GM23338 (cell line): ENCODE measurements around the gene UNC45A. TPM values are rescaled to one million over a fixed set of nuclear protein-coding genes. Genes with fewer than 3 reads are reported as not detected.

ENCODE experiments used
- ATAC-seq: fragments of 200-7000 bp; cut with Tn5 transposase; 3 replicates; pipeline ENCODE4 v1.9.1; 2020
- DNase-seq: peaks from one replicate; pipeline ENCODE4 v3.0.0-alpha.2; 2015; ENCODE audit warnings: low spot score
- H2AFZ ChIP-seq: fragments of 200-600 bp; sonication (generic); 2 replicates; pipeline ENCODE4 v1.8.0; 2016; ENCODE audit warnings: antibody characterized with exemption, mild to moderate bottlenecking, moderate library complexity
- H3F3A ChIP-seq: fragments of 200-600 bp; sonication (generic); replicated peaks from 2 replicates; pipeline ENCODE4 v1.8.0; 2017; ENCODE audit warnings: antibody characterized with exemption, mixed run types, low read depth
- H3K27ac ChIP-seq: fragments of 200-600 bp; sonication (generic); 2 replicates; pipeline ENCODE4 v1.6.1; 2016; ENCODE audit warnings: low read depth
- H3K27me3 ChIP-seq: fragments of 200-600 bp; sonication (generic); 2 replicates; pipeline ENCODE4 v1.8.0; 2016; ENCODE audit warnings: mild to moderate bottlenecking, mixed run types, moderate library complexity; ENCODE audit not compliant: insufficient read depth
- H3K36me3 ChIP-seq: fragments of 200-600 bp; sonication (generic); 2 replicates; pipeline ENCODE4 v1.8.0; 2016; ENCODE audit warnings: mild to moderate bottlenecking; ENCODE audit not compliant: insufficient read depth
- H3K4me1 ChIP-seq: fragments of 200-600 bp; sonication (generic); 2 replicates; pipeline ENCODE4 v1.8.0; 2016; ENCODE audit warnings: mild to moderate bottlenecking, moderate library complexity; ENCODE audit not compliant: insufficient read depth
- H3K4me2 ChIP-seq: fragments of 200-600 bp; sonication (generic); 2 replicates; pipeline ENCODE4 v1.7.1; 2017; ENCODE audit warnings: mixed run types
- H3K4me3 ChIP-seq: fragments of 200-600 bp; sonication (generic); 2 replicates; pipeline ENCODE4 v1.6.1; 2016; ENCODE audit warnings: mixed run types
- H3K79me2 ChIP-seq: fragments of 200-600 bp; sonication (generic); replicated peaks from 2 replicates; pipeline ENCODE4 v1.8.0; 2017; ENCODE audit warnings: mild to moderate bottlenecking; ENCODE audit not compliant: insufficient read depth
- H3K9me2 ChIP-seq: fragments of 200-600 bp; sonication (generic); 2 replicates; pipeline ENCODE4 v1.8.0; 2017; ENCODE audit not compliant: insufficient read depth
- H4K20me1 ChIP-seq: fragments of 200-600 bp; sonication (generic); replicated peaks from 2 replicates; pipeline ENCODE4 v1.8.0; 2017; ENCODE audit warnings: mild to moderate bottlenecking; ENCODE audit not compliant: insufficient read depth
- H3K27ac Mint-ChIP-seq: 2 replicates; pipeline ENCODE4 v1.8.0; 2020; ENCODE audit warnings: inconsistent platforms, mild to moderate bottlenecking, moderate library complexity, mixed read lengths
- H3K27me3 Mint-ChIP-seq: 3 replicates; pipeline ENCODE4 v1.8.0; 2022; ENCODE audit warnings: low read depth, mild to moderate bottlenecking, moderate library complexity, mixed read lengths, inconsistent platforms; ENCODE audit not compliant: insufficient read depth, poor library complexity
- H3K36me3 Mint-ChIP-seq: 3 replicates; pipeline ENCODE4 v1.8.0; 2021; ENCODE audit warnings: low read depth, mild to moderate bottlenecking, inconsistent platforms, moderate library complexity, mixed read lengths
- H3K4me1 Mint-ChIP-seq: 3 replicates; pipeline ENCODE4 v1.8.0; 2020; ENCODE audit warnings: mild to moderate bottlenecking, inconsistent platforms, mixed read lengths
- H3K4me3 Mint-ChIP-seq: 3 replicates; pipeline ENCODE4 v1.8.0; 2021; ENCODE audit warnings: moderate library complexity, mild to moderate bottlenecking, inconsistent platforms, mixed read lengths
- H3K9me3 Mint-ChIP-seq: 3 replicates; pipeline ENCODE4 v1.8.0; 2020; ENCODE audit warnings: moderate library complexity, mild to moderate bottlenecking, inconsistent platforms, mixed read lengths
- CREB1 ChIP-seq: fragments of 250-450 bp; sonication (Bioruptor Pico); IDR thresholded peaks from 2 replicates; pipeline ENCODE4 v1.5.0; 2020; ENCODE audit warnings: low read depth, mild to moderate bottlenecking, moderate library complexity
- EZH2 ChIP-seq: fragments of 200-600 bp; sonication (generic); IDR thresholded peaks from one replicate; pipeline ENCODE4 v1.8.0; 2017; ENCODE audit warnings: antibody characterized with exemption, mild to moderate bottlenecking, low read depth; ENCODE audit not compliant: unreplicated experiment
- EZH2phosphoT487 ChIP-seq: fragments of 200-600 bp; sonication (generic); IDR thresholded peaks from one replicate; pipeline ENCODE4 v1.8.1; 2018; ENCODE audit warnings: antibody characterized with exemption; ENCODE audit not compliant: unreplicated experiment
- JUNB ChIP-seq: IDR thresholded peaks from one replicate; pipeline ENCODE4 v1.6.1; 2016; ENCODE audit warnings: antibody characterized with exemption; ENCODE audit not compliant: unreplicated experiment
- NANOG ChIP-seq: IDR thresholded peaks from 2 replicates; pipeline ENCODE4 v1.6.1; 2016; ENCODE audit warnings: antibody characterized with exemption, borderline replicate concordance
- STAT1 ChIP-seq: IDR thresholded peaks from one replicate; pipeline ENCODE4 v1.6.1; 2016; ENCODE audit warnings: antibody characterized with exemption; ENCODE audit not compliant: unreplicated experiment
- ZNF114 ChIP-seq: fragments of 250-450 bp; sonication (Bioruptor Pico); IDR thresholded peaks from 2 replicates; pipeline ENCODE4 v1.5.0; 2020; ENCODE audit warnings: mild to moderate bottlenecking, moderate library complexity
- ZNF331 ChIP-seq: fragments of 250-450 bp; sonication (Bioruptor Pico); IDR thresholded peaks from 2 replicates; pipeline ENCODE4 v1.5.0; 2020; ENCODE audit warnings: low read depth, mild to moderate bottlenecking, moderate library complexity
- polyA plus RNA-seq: library from polyadenylated mRNA; unstranded; fragments of >200 nt; fragmentation: Nextera tagmentation; extraction: Ambion mirVana; gene quantifications from 2 replicates; pipeline ENCODE4 v1.2.1, GENCODE V29; 2016
- total RNA-seq: library from RNA; depleted of rRNA; stranded (reverse); fragments of >200 nt; shearing (Covaris generic); gene quantifications from 2 replicates; pipeline ENCODE4 v1.2.3, GENCODE V29; 2014
- TF ChIP-seq, protein P1 (sequence below): IDR thresholded peaks from one replicate; pipeline ENCODE4 v1.6.1; 2018; ENCODE audit warnings: antibody characterized with exemption; ENCODE audit not compliant: unreplicated experiment

The UNC45A gene
- total and polyA plus RNA-seq, 2 experiments from 2014 or later: 40.2 to 86.8 TPM

GRCh38 chr15:90986790-90987507 is 51.9 kb downstream of the UNC45A start:
- H2AFZ ChIP-seq: no peak overlapping the region
- DNase-seq (no peak), ATAC-seq (no peak)
- peaks cover 18% of the 10 kb centered on the region; the same call in 2 of the 3 replicates for H3K4me1 Mint-ChIP-seq
- peak overlapping the region; percentile 18; the same call in 1 of the 2 replicates for H3K27ac ChIP-seq
- no peaks in the 10 kb centered on the region for H3F3A ChIP-seq
- peaks cover 10% of the 10 kb centered on the region; the same call in 1 of the 2 replicates for H3K4me1 ChIP-seq
- no peak overlapping the region for H3K27ac Mint-ChIP-seq
- H3K79me2 ChIP-seq: peaks cover 87% of the 10 kb centered on the region
- H3K4me2 ChIP-seq: no peak overlapping the region
- TF ChIP-seq EZH2 (no peak), ZNF331 (no peak), JUNB (no peak), NANOG (no peak), EZH2phosphoT487 (no peak), CREB1 (CRISPR knock-in tag) (no peak), STAT1 (no peak), ZNF114 (no peak)
- no peak overlapping the region for H3K4me3 ChIP-seq
- H4K20me1 ChIP-seq: peaks cover 52% of the 10 kb centered on the region
- no peaks in the 10 kb centered on the region for H3K9me2 ChIP-seq
- H3K27me3 ChIP-seq: no peaks in the 10 kb centered on the region
- H3K4me3 Mint-ChIP-seq: no peak overlapping the region
- H3K36me3 ChIP-seq: peaks cover 23% of the 10 kb centered on the region
- no peaks in the 10 kb centered on the region for H3K27me3 Mint-ChIP-seq
- H3K9me3 Mint-ChIP-seq: no peaks in the 10 kb centered on the region
- peaks cover 30% of the 10 kb centered on the region for H3K36me3 Mint-ChIP-seq

DNA sequence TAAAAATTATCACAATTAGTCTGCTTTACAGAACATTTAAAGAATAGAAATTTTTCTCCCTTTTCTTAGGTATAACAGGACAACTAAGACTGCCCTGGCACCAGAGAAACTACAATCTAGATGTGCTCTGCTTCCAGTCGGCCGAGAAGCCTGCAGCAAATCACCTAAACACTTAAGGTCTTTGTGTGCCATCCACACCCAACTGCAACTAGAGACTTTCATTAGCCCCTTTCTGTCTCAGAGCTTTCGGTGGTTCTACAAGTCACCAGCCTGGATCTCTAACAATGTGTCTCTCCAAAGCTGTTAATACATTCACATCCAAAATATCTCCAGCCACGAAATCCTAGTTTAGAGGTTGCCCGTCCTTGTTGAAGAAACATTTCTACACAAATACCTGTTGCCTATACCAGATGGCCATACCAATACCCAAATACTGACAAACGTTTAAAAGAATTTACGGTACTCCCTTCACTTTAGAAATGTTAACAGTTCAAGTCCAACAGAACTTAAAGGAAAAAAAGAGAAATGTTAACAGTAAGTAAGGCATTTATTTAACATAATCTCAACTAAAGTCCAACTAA is 52.6 kb downstream of the UNC45A start:
- H3K27me3 ChIP-seq: no peaks in the 10 kb centered on the region
- Mint-ChIP-seq H3K4me1 (peaks cover 22% of the 10 kb centered on the region), H3K9me3 (no peaks in the 10 kb centered on the region), H3K27ac (peak overlapping the region; percentile 22; the same call in 1 of the 2 replicates), H3K36me3 (peaks cover 23% of the 10 kb centered on the region), H3K27me3 (no peaks in the 10 kb centered on the region), H3K4me3 (no peak overlapping the region)
- H3K4me2 ChIP-seq: no peak overlapping the region
- peaks cover 16% of the 10 kb centered on the region for H3K36me3 ChIP-seq
- peaks cover 59% of the 10 kb centered on the region for H4K20me1 ChIP-seq
- ATAC-seq (no peak), DNase-seq (no peak)
- peaks cover 94% of the 10 kb centered on the region for H3K79me2 ChIP-seq
- H3F3A ChIP-seq: no peaks in the 10 kb centered on the region
- H3K9me2 ChIP-seq: no peaks in the 10 kb centered on the region
- peaks cover 14% of the 10 kb centered on the region for H3K4me1 ChIP-seq
- H3K27ac ChIP-seq: peak overlapping the region; percentile 18; the same call in 1 of the 2 replicates
- no peak overlapping the region for H2AFZ ChIP-seq
- no peak overlapping the region for H3K4me3 ChIP-seq
- TF ChIP-seq NANOG: no peak
- TF ChIP-seq, protein P1, sequence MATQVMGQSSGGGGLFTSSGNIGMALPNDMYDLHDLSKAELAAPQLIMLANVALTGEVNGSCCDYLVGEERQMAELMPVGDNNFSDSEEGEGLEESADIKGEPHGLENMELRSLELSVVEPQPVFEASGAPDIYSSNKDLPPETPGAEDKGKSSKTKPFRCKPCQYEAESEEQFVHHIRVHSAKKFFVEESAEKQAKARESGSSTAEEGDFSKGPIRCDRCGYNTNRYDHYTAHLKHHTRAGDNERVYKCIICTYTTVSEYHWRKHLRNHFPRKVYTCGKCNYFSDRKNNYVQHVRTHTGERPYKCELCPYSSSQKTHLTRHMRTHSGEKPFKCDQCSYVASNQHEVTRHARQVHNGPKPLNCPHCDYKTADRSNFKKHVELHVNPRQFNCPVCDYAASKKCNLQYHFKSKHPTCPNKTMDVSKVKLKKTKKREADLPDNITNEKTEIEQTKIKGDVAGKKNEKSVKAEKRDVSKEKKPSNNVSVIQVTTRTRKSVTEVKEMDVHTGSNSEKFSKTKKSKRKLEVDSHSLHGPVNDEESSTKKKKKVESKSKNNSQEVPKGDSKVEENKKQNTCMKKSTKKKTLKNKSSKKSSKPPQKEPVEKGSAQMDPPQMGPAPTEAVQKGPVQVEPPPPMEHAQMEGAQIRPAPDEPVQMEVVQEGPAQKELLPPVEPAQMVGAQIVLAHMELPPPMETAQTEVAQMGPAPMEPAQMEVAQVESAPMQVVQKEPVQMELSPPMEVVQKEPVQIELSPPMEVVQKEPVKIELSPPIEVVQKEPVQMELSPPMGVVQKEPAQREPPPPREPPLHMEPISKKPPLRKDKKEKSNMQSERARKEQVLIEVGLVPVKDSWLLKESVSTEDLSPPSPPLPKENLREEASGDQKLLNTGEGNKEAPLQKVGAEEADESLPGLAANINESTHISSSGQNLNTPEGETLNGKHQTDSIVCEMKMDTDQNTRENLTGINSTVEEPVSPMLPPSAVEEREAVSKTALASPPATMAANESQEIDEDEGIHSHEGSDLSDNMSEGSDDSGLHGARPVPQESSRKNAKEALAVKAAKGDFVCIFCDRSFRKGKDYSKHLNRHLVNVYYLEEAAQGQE: no peak
